H1 (cell line): ENCODE data around the gene SECISBP2. TPM values are rescaled to one million over a fixed set of nuclear protein-coding genes. Genes with fewer than 3 reads are reported as not detected.

Source experiments
- CTCF ChIA-PET: fragments of 300-600 bp; sonication (Branson Sonifier 250); formaldehyde crosslinking; loops from one replicate; lab custom pipeline; 2021; ENCODE audit not compliant: partially characterized antibody; lab: Charles Lee
- POLR2A ChIA-PET: fragments of 300-600 bp; sonication (Branson Sonifier 250); formaldehyde crosslinking; loops from one replicate; lab custom pipeline; 2021; ENCODE audit warnings: inconsistent platforms; ENCODE audit not compliant: partially characterized antibody; lab: Charles Lee
- DNase-seq, 2 experiments: peaks; one replicate each; pipeline versions ENCODE4 v3.0.0 to v3.0.0-alpha.2; 2010 to 2022; ENCODE audit warnings: low spot score in 2 of 2, low read depth in 1 of 2, mixed read lengths in 1 of 2
- FAIRE-seq: peaks from 2 replicates; lab custom pipeline; 2011; peaks lifted over from hg19 to GRCh38; lab: Jason Lieb, UNC
- H2AFZ ChIP-seq: 2 replicates; pipeline ENCODE4 v1.8.1; 2012; ENCODE audit warnings: low read length, inconsistent platforms
- H2AK5ac ChIP-seq: 2 replicates; pipeline ENCODE4 v1.6.1; 2013; ENCODE audit warnings: low read depth, low read length
- H2BK120ac ChIP-seq: replicated peaks from 2 replicates; pipeline ENCODE3; 2013; ENCODE audit warnings: low read depth, low read length, inconsistent platforms
- H2BK12ac ChIP-seq: 2 replicates; pipeline ENCODE4 v1.6.1; 2013; ENCODE audit warnings: low read depth, low read length
- H2BK15ac ChIP-seq: 2 replicates; pipeline ENCODE4 v1.6.1; 2013; ENCODE audit warnings: low read length
- H2BK20ac ChIP-seq: 2 replicates; pipeline ENCODE4 v1.6.1; 2013; ENCODE audit warnings: low read length
- H2BK5ac ChIP-seq: 2 replicates; pipeline ENCODE4 v1.6.1; 2013; ENCODE audit warnings: low read depth, low read length
- H3K14ac ChIP-seq: 2 replicates; pipeline ENCODE4 v1.6.1; 2013; ENCODE audit warnings: inconsistent platforms; ENCODE audit not compliant: insufficient read length
- H3K18ac ChIP-seq: 2 replicates; pipeline ENCODE4 v1.6.1; 2013; ENCODE audit warnings: low read length; ENCODE audit errors: extremely low read depth
- H3K23ac ChIP-seq: 2 replicates; pipeline ENCODE4 v1.6.1; 2013; ENCODE audit warnings: inconsistent platforms; ENCODE audit not compliant: insufficient read length
- H3K23me2 ChIP-seq: 2 replicates; pipeline ENCODE4 v1.6.1; 2013; ENCODE audit warnings: low read depth, low read length
- H3K27ac ChIP-seq: 2 replicates; pipeline ENCODE4 v1.6.1; 2011; ENCODE audit warnings: low read depth, low read length, inconsistent platforms
- H3K27me3 ChIP-seq, 4 experiments: replicated peaks in 1 of 4; 1 replicate in 1 of 4; 2 replicates in 3 of 4; pipeline versions ENCODE4 v1.6.1 to v1.8.1; 2011 to 2013; ENCODE audit warnings: low read length in 3 of 4, mild to moderate bottlenecking in 3 of 4, inconsistent platforms in 2 of 4, mixed read lengths in 2 of 4, moderate library complexity in 1 of 4; ENCODE audit not compliant: control insufficient read depth in 3 of 4, insufficient read depth in 3 of 4; ENCODE audit errors: extremely low read depth in 1 of 4
- H3K36me3 ChIP-seq, 4 experiments: 2 replicates each; pipeline versions ENCODE4 v1.6.1 to v1.8.1; 2011 to 2013; ENCODE audit warnings: mild to moderate bottlenecking in 4 of 4, low read length in 3 of 4, moderate library complexity in 2 of 4, control low read depth in 1 of 4, inconsistent platforms in 1 of 4; ENCODE audit not compliant: insufficient read depth in 4 of 4, control insufficient read depth in 2 of 4
- H3K4ac ChIP-seq: replicated peaks from 2 replicates; pipeline ENCODE3; 2013; ENCODE audit warnings: low read length, low read depth, mixed read lengths, inconsistent platforms; ENCODE audit not compliant: insufficient read length
- H3K4me1 ChIP-seq, 4 experiments: replicated peaks in 1 of 4; 1 replicate in 1 of 4; 2 replicates in 3 of 4; pipeline versions ENCODE4 v1.6.1 to v1.8.1; 2011 to 2013; ENCODE audit warnings: low read length in 3 of 4, inconsistent platforms in 2 of 4, mixed read lengths in 1 of 4; ENCODE audit not compliant: insufficient read depth in 4 of 4, control insufficient read depth in 3 of 4
- H3K4me2 ChIP-seq, 2 experiments: 2 replicates each; pipeline versions ENCODE4 v1.6.1 to v1.8.1; 2011 to 2013; ENCODE audit warnings: low read depth in 2 of 2, low read length in 2 of 2, control low read depth in 1 of 2, inconsistent platforms in 1 of 2, mild to moderate bottlenecking in 1 of 2; ENCODE audit not compliant: insufficient read depth in 1 of 2
- H3K4me3 ChIP-seq, 4 experiments: fragments of 200-600, 300-600 bp in 1 of 4; sonication (generic), shearing (Covaris generic), sonication (Bioruptor Twin) in 1 of 4; 2 replicates each; pipeline versions ENCODE4 v1.5.1 to v1.8.1; 2011 to 2016; ENCODE audit warnings: low read length in 4 of 4, low read depth in 3 of 4, control low read depth in 2 of 4, inconsistent platforms in 2 of 4, mild to moderate bottlenecking in 2 of 4, mixed read lengths in 1 of 4, moderate library complexity in 1 of 4; ENCODE audit not compliant: insufficient read depth in 2 of 4; ENCODE audit errors: extremely low read depth in 1 of 4
- H3K56ac ChIP-seq: replicated peaks from 2 replicates; pipeline ENCODE3; 2013; ENCODE audit warnings: low read depth, mild to moderate bottlenecking, mixed read lengths, low read length, inconsistent platforms; ENCODE audit not compliant: insufficient read length
- H3K79me1 ChIP-seq: 2 replicates; pipeline ENCODE4 v1.6.1; 2013; ENCODE audit warnings: low read depth, low read length, control low read depth
- H3K79me2 ChIP-seq, 2 experiments: 2 replicates each; pipeline versions ENCODE4 v1.6.1 to v1.8.1; 2012 to 2013; ENCODE audit warnings: low read length in 2 of 2, mild to moderate bottlenecking in 2 of 2, inconsistent platforms in 1 of 2; ENCODE audit not compliant: insufficient read depth in 2 of 2, control insufficient read depth in 1 of 2
- H3K9ac ChIP-seq, 4 experiments: replicated peaks in 1 of 4; 1 replicate in 1 of 4; 2 replicates in 3 of 4; pipeline versions ENCODE4 v1.6.1 to v1.8.1; 2011 to 2013; ENCODE audit warnings: low read depth in 3 of 4, low read length in 3 of 4, control low read depth in 2 of 4, mild to moderate bottlenecking in 2 of 4, moderate library complexity in 2 of 4, inconsistent platforms in 1 of 4; ENCODE audit errors: extremely low read depth in 1 of 4
- H3K9me3 ChIP-seq, 2 experiments: 2 replicates each; pipeline versions ENCODE4 v1.6.1 to v1.8.1; 2012 to 2013; ENCODE audit warnings: mild to moderate bottlenecking in 2 of 2, moderate library complexity in 2 of 2, control low read depth in 1 of 2, inconsistent platforms in 1 of 2, low read depth in 1 of 2, low read length in 1 of 2, mixed read lengths in 1 of 2; ENCODE audit not compliant: insufficient read depth in 2 of 2
- H4K20me1 ChIP-seq, 2 experiments: replicated peaks in 1 of 2; 2 replicates each; pipeline versions ENCODE3 to v1.8.1; 2011 to 2013; ENCODE audit warnings: inconsistent platforms in 2 of 2, low read length in 2 of 2, mild to moderate bottlenecking in 1 of 2; ENCODE audit not compliant: insufficient read depth in 2 of 2, control insufficient read depth in 1 of 2
- H4K5ac ChIP-seq: 2 replicates; pipeline ENCODE4 v1.6.1; 2013; ENCODE audit warnings: low read length, low read depth, mixed read lengths, inconsistent platforms; ENCODE audit not compliant: insufficient read length
- H4K8ac ChIP-seq: 2 replicates; pipeline ENCODE4 v1.8.0; 2013; ENCODE audit warnings: mild to moderate bottlenecking, moderate library complexity, low read length, inconsistent platforms; ENCODE audit not compliant: insufficient read depth; ENCODE audit errors: extremely low read depth
- H4K91ac ChIP-seq: replicated peaks from 2 replicates; pipeline ENCODE3; 2013; ENCODE audit warnings: low read length, mixed read lengths, inconsistent platforms; ENCODE audit not compliant: insufficient read length
- CHD1 ChIP-seq: IDR thresholded peaks from 2 replicates; pipeline ENCODE4 v1.6.1; 2012; ENCODE audit warnings: low read depth, low read length, improper control_type of control experiment
- GABPA ChIP-seq: IDR thresholded peaks from 2 replicates; pipeline ENCODE4 v1.6.1; 2011; ENCODE audit warnings: mild to moderate bottlenecking, low read length, moderate library complexity, borderline replicate concordance; ENCODE audit not compliant: insufficient read depth
- POLR2A ChIP-seq, 2 experiments: IDR thresholded peaks; 1 replicate in 1 of 2; 2 replicates in 1 of 2; pipeline ENCODE4 v1.6.1; 2011; ENCODE audit warnings: low read depth in 2 of 2, low read length in 2 of 2, mild to moderate bottlenecking in 2 of 2; ENCODE audit errors: control extremely low read depth in 1 of 2
- POLR2AphosphoS5 ChIP-seq: IDR thresholded peaks from 2 replicates; pipeline ENCODE4 v1.6.1; 2011; ENCODE audit warnings: low read depth, low read length
- TBP ChIP-seq: IDR thresholded peaks from 2 replicates; pipeline ENCODE4 v1.6.1; 2011; ENCODE audit warnings: low read depth, low read length, improper control_type of control experiment
- WGBS, 2 experiments: shearing (Covaris generic) in 1 of 2; methylation state at CpG; one replicate each; pipeline versions ENCODE4 v1.1.6 to v1.1.7; 2013 to 2015; ENCODE audit warnings: low lambda C conversion rate in 2 of 2, mixed read lengths in 2 of 2, inconsistent platforms in 1 of 2, low coverage in 1 of 2, missing lambda C conversion rate in 1 of 2; ENCODE audit not compliant: insufficient replicate concordance in 2 of 2, insufficient coverage in 1 of 2, insufficient read length in 1 of 2; ENCODE audit errors: extremely low coverage in 1 of 2, missing lambda C conversion rate in 1 of 2; 5-methylcytosine and 5-hydroxymethylcytosine counted together
- polyA plus RNA-seq, 7 experiments: library from polyadenylated mRNA; depleted of rRNA in 3 of 7; stranded (reverse) in 5 of 7; unstranded in 2 of 7; fragments of >200 nt in 5 of 7; fragments of 200-250 nt in 2 of 7; gene quantifications; 1 replicate in 5 of 7; 2 replicates in 1 of 7; 4 replicates in 1 of 7; pipeline versions ENCODE4 v1.2.1 to v1.2.3, GENCODE V29; 2011 to 2013; ENCODE audit warnings: missing spikeins in 2 of 7, mixed read lengths in 2 of 7
- total RNA-seq: library from RNA; stranded (reverse); fragmentation: NEBNext Ultra II Directional; extraction: Animal tissue kit (Norgen Biotek cat#: 25700); gene quantifications from 2 replicates; pipeline ENCODE4 v1.2.1, GENCODE V29; 2021

The SECISBP2 gene
- total and polyA plus RNA-seq, 2 of the 8 experiments (the other 6 are each of a cell fraction or from before 2014, with no cell fraction given), result 39.0 to 61.7 TPM

DNA sequence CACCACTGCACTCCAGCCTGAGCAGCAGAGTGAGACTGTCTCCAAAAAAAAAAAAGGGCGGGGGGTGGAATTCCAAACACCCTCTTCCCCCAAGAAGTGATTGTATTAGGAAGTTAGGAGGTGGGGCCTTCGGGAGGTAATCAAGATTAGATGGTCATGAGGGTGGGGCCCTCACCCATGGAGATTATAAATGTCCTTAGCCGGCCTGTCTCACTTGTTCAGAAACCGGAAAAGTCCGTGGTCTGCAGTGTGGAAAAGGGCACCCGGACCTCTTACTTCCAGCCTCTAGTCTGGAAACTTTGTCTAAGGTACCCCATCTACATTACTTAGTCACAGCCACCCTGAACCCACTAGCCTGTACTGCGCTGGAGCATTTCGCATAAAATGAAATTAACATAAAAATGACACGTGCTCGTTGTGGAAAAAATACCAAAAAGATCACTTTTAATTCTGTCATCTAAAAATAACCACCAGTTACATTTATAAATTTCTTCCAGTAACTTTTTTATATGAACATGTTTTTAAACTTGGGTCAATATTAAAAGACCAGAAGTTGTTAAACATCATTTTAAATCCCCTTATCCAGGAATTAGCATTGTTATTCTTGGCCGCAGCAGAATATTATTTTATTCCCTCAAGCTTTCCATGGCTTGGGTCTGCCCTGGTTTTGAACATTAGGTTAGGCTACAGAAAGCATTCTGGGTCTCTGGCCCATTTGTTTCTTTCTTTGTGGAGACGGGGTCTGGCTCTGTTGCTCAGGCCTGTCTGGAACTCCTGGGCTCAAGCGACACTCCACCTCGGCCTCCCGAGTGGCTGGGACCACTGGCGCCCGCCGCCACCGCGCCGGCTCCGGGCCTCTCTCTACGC, 8.5 kb upstream of the SECISBP2 start:
- Histone ChIP-seq H3K9me3 (no peaks in the 10 kb centered on the region), H3K4me1 (peaks cover 0 to 6% (median 3%) of the 10 kb centered on the region in 4 experiments; a peak in 5 of 7 replicates), H4K8ac (peak overlapping the region; percentile 100; the same call in 1 of the 2 replicates), H2AFZ (no peak overlapping the region), H3K4ac (peak overlapping the region; percentile 27), H3K18ac (no peak overlapping the region; the same call in 1 of the 2 replicates), H3K4me3 (peak overlapping the region; percentile 69 to 100 (median 90)), H2BK20ac (no peak overlapping the region), H3K79me2 (peaks cover 36 to 44% of the 10 kb centered on the region in 2 experiments), H2BK15ac (no peak overlapping the region), H3K56ac (peak overlapping the region; percentile 35), H4K5ac (peak overlapping the region; percentile 50), H3K4me2 (peak overlapping the region; percentile 63 to 87), H2AK5ac (no peak overlapping the region), H3K9ac (peak overlapping the region; percentile 91 to 98 (median 96)), H3K23ac (no peak overlapping the region), H4K20me1 (peaks cover 12 to 24% of the 10 kb centered on the region in 2 experiments), H3K23me2 (0 out of 2 replicates have a peak, but pooled peaks cover 2% of the 10 kb centered on the region), H3K79me1 (peaks cover 3% of the 10 kb centered on the region; the same call in 1 of the 2 replicates), H3K36me3 (peaks cover 0 to 29% (median 3%) of the 10 kb centered on the region in 4 experiments; a peak in 4 of 8 replicates), H2BK120ac (no peak overlapping the region), H4K91ac (peak overlapping the region; percentile 79), H3K27ac (peak overlapping the region; percentile 96), H3K14ac (no peak overlapping the region), H3K27me3 (no peaks in the 10 kb centered on the region), H2BK5ac (peak overlapping the region; percentile 95), H2BK12ac (no peak overlapping the region; the same call in none of the 2 replicates)
- no peak for FAIRE-seq
- WGBS, 2 experiments, result 29% methylated on average over 23 of the region's 23 CpGs; no CpG with 5 or more reads in 1 of the 2 experiments
- DNase-seq, result no peak
- CTCF ChIA-PET, result interaction anchor here (0.5 to 0.9 kb wide), 2 partner anchors 31 to 791 kb away, joined by 3 to 5 read pairs; no protein-coding TSS in a partner anchor
- POLR2A ChIA-PET, result interaction anchor here (0.7 to 2.5 kb wide), 24 partner anchors 9 to 681 kb away, joined by 3 to 33 read pairs (median 3); partner anchors contain the start of genes SECISBP2 and SHC3
- 0 out of 2 replicates have a peak, but pooled peaks have one; percentile 15 for TF ChIP-seq POLR2AphosphoS5
- peak; percentile 70; the same call in 1 of the 2 replicates for TF ChIP-seq CHD1
- TF ChIP-seq TBP, result 0 out of 2 replicates have a peak, but pooled peaks have one; percentile 22
- TF ChIP-seq POLR2A (IDR thresholded peaks at IDR 0.05; ENCODE audit: control extremely low read depth in 1 of 2, low read depth in 2 of 2, low read length in 2 of 2), result peak in 1 of 2 experiments; percentile 63; a peak in 1 of 3 replicates
- no peak for TF ChIP-seq GABPA
